HepG2 (cell line): ENCODE results near the gene UBQLN4. TPM values are rescaled to one million over a fixed set of nuclear protein-coding genes. Genes with fewer than 3 reads are reported as not detected.

Experiments used
- ESRRA ChIP-seq: sonication (generic); formaldehyde crosslinking; IDR thresholded peaks from 2 replicates; pipeline ENCODE4 v1.5.1; 2020; ENCODE audit warnings: mild to moderate bottlenecking, low read depth, missing genetic modification reagents
- FOXK2 ChIP-seq: fragments of 450-650 bp; IDR thresholded peaks from 2 replicates; pipeline ENCODE4 v1.6.1; 2016
- HDAC1 ChIP-seq: sonication (generic); formaldehyde crosslinking; IDR thresholded peaks from 2 replicates; pipeline ENCODE4 v1.5.1; 2020; ENCODE audit warnings: mild to moderate bottlenecking, missing genetic modification reagents
- NFIC ChIP-seq: IDR thresholded peaks from 2 replicates; pipeline ENCODE4 v1.6.1; 2012; ENCODE audit warnings: mild to moderate bottlenecking, low read length, inconsistent platforms
- SMAD9 ChIP-seq: sonication (generic); formaldehyde crosslinking; IDR thresholded peaks from 2 replicates; pipeline ENCODE4 v1.5.1; 2020; ENCODE audit warnings: mild to moderate bottlenecking, missing genetic modification reagents
- TBX2 ChIP-seq: sonication (generic); formaldehyde crosslinking; IDR thresholded peaks from 2 replicates; pipeline ENCODE4 v1.5.0; 2020; ENCODE audit warnings: missing genetic modification reagents, mild to moderate bottlenecking, borderline replicate concordance
- ZFP82 ChIP-seq: sonication (generic); formaldehyde crosslinking; IDR thresholded peaks from 2 replicates; pipeline ENCODE4 v1.5.1; 2020; ENCODE audit warnings: mild to moderate bottlenecking, missing genetic modification reagents, borderline replicate concordance
- ZNF160 ChIP-seq: sonication (generic); formaldehyde crosslinking; IDR thresholded peaks from 2 replicates; pipeline ENCODE4 v1.8.0; 2022; ENCODE audit warnings: mild to moderate bottlenecking, inconsistent platforms, missing genetic modification reagents
- ZNF17 ChIP-seq: sonication (generic); formaldehyde crosslinking; IDR thresholded peaks from 2 replicates; pipeline ENCODE4 v1.5.0; 2020; ENCODE audit warnings: mild to moderate bottlenecking, missing genetic modification reagents
- ZNF256 ChIP-seq: sonication (generic); formaldehyde crosslinking; conservative IDR thresholded peaks from 2 replicates; pipeline ENCODE4 v1.4.0; 2020; ENCODE audit warnings: missing genetic modification reagents
- ZNF317 ChIP-seq: sonication (generic); formaldehyde crosslinking; IDR thresholded peaks from 2 replicates; pipeline ENCODE4 v1.5.0; 2020; ENCODE audit warnings: mild to moderate bottlenecking, missing genetic modification reagents
- ZNF331 ChIP-seq: sonication (generic); formaldehyde crosslinking; IDR thresholded peaks from 2 replicates; pipeline ENCODE4 v1.4.0; 2020; ENCODE audit warnings: missing genetic modification reagents
- polyA plus RNA-seq, 8 experiments: library from polyadenylated mRNA; depleted of rRNA in 3 of 8; stranded (reverse) in 7 of 8; unstranded in 1 of 8; fragments of >200 nt; fragmentation: Illumina TruSeq in 4 of 8; extraction: Trizol in 4 of 8; gene quantifications; 2 replicates each; pipeline versions ENCODE4 v1.2.1 to v1.2.3, GENCODE V29; 2011 to 2016; ENCODE audit warnings: low read depth in 4 of 8, missing spikeins in 1 of 8, mixed read lengths in 1 of 8; ENCODE audit not compliant: insufficient read depth in 1 of 8
- total RNA-seq, 5 experiments: library from RNA; depleted of rRNA; stranded (reverse); fragments of >200 nt; fragmentation: Illumina TruSeq; extraction: Trizol; gene quantifications; 2 replicates each; pipeline ENCODE4 v1.2.3, GENCODE V29; 2016; ENCODE audit warnings: low read depth in 1 of 5
- TF ChIP-seq, protein P1 (sequence below): sonication (generic); formaldehyde crosslinking; IDR thresholded peaks from 2 replicates; pipeline ENCODE4 v1.4.0; 2020; ENCODE audit warnings: low read depth, mild to moderate bottlenecking, missing genetic modification reagents
- TF ChIP-seq, protein P2 (sequence below), 2 experiments: IDR thresholded peaks; 2 replicates each; pipeline ENCODE4 v1.6.1; 2011 to 2012; ENCODE audit warnings: low read length in 2 of 2, borderline replicate concordance in 1 of 2, low read depth in 1 of 2, mild to moderate bottlenecking in 1 of 2, moderate library complexity in 1 of 2
- TF ChIP-seq, protein P3 (sequence below): sonication (generic); formaldehyde crosslinking; IDR thresholded peaks from 2 replicates; pipeline ENCODE4 v1.4.0; 2020; ENCODE audit warnings: missing genetic modification reagents
- TF ChIP-seq, protein P4 (sequence below): sonication (generic); formaldehyde crosslinking; IDR thresholded peaks from 2 replicates; pipeline ENCODE4 v1.9.0; 2021; ENCODE audit warnings: mild to moderate bottlenecking, missing genetic modification reagents

Gene UBQLN4
- total and polyA plus RNA-seq, 2 of the 13 experiments (the other 11 are each of a cell fraction or from before 2014, with no cell fraction given) = 31.5 to 39.8 TPM

DNA sequence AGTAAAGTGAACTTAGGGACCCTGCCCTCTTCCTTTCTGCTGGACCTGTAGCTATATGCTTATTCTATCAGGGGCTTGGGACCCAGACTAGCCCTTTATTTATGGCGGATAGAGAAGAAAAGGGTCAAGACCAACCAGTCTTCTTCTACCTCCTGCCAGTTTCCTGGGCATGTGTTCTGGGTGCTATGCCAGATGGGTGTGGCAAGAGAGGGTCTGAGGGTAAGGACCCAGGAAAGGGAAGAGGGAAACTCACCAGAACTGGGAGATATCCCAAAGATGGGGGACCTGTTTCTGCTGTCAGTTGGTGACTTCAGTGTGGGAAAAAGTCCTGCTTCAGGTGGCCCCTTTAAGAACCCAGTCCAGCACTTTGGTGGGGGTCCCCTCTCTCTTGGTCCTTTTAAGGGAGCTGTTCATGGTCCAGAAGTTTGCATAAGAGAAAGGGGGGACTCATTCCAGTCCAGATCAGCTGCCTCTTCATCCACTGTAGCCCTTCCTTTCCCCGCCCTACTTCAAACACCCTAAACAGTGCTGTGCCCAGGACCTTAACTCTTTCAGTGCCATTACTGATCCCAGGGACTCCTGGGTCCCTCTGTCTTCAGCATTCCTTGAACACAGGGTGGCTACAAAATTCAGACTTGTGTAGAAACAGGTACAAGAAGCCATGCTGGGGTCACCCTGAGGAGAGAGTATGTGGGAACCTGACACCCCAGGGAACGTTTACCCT, 51.2 kb downstream of the UBQLN4 start (continued):
- TF ChIP-seq TBX2 (CRISPR knock-in tag) (no peak), ZFP82 (no peak), SMAD9 (CRISPR knock-in tag) (no peak), ZNF317 (CRISPR knock-in tag) (no peak), ZNF331 (CRISPR knock-in tag) (no peak), FOXK2 (no peak), ESRRA (CRISPR knock-in tag) (no peak), NFIC (no peak), ZNF160 (CRISPR knock-in tag) (no peak), ZNF256 (CRISPR knock-in tag) (no peak), HDAC1 (CRISPR knock-in tag) (0 out of 2 replicates have a peak, but pooled peaks have one; percentile 13), ZNF17 (no peak)
- TF ChIP-seq, protein P1, sequence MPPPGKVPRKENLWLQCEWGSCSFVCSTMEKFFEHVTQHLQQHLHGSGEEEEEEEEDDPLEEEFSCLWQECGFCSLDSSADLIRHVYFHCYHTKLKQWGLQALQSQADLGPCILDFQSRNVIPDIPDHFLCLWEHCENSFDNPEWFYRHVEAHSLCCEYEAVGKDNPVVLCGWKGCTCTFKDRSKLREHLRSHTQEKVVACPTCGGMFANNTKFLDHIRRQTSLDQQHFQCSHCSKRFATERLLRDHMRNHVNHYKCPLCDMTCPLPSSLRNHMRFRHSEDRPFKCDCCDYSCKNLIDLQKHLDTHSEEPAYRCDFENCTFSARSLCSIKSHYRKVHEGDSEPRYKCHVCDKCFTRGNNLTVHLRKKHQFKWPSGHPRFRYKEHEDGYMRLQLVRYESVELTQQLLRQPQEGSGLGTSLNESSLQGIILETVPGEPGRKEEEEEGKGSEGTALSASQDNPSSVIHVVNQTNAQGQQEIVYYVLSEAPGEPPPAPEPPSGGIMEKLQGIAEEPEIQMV (CRISPR knock-in tag) = no peak
- TF ChIP-seq, protein P2, sequence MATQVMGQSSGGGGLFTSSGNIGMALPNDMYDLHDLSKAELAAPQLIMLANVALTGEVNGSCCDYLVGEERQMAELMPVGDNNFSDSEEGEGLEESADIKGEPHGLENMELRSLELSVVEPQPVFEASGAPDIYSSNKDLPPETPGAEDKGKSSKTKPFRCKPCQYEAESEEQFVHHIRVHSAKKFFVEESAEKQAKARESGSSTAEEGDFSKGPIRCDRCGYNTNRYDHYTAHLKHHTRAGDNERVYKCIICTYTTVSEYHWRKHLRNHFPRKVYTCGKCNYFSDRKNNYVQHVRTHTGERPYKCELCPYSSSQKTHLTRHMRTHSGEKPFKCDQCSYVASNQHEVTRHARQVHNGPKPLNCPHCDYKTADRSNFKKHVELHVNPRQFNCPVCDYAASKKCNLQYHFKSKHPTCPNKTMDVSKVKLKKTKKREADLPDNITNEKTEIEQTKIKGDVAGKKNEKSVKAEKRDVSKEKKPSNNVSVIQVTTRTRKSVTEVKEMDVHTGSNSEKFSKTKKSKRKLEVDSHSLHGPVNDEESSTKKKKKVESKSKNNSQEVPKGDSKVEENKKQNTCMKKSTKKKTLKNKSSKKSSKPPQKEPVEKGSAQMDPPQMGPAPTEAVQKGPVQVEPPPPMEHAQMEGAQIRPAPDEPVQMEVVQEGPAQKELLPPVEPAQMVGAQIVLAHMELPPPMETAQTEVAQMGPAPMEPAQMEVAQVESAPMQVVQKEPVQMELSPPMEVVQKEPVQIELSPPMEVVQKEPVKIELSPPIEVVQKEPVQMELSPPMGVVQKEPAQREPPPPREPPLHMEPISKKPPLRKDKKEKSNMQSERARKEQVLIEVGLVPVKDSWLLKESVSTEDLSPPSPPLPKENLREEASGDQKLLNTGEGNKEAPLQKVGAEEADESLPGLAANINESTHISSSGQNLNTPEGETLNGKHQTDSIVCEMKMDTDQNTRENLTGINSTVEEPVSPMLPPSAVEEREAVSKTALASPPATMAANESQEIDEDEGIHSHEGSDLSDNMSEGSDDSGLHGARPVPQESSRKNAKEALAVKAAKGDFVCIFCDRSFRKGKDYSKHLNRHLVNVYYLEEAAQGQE (IDR thresholded peaks at IDR 0.05; ENCODE audit: borderline replicate concordance in 1 of 2, low read depth in 1 of 2, low read length in 2 of 2) = peak in 1 of 2 experiments; percentile 20; a peak in 1 of 4 replicates
- TF ChIP-seq, protein P3, sequence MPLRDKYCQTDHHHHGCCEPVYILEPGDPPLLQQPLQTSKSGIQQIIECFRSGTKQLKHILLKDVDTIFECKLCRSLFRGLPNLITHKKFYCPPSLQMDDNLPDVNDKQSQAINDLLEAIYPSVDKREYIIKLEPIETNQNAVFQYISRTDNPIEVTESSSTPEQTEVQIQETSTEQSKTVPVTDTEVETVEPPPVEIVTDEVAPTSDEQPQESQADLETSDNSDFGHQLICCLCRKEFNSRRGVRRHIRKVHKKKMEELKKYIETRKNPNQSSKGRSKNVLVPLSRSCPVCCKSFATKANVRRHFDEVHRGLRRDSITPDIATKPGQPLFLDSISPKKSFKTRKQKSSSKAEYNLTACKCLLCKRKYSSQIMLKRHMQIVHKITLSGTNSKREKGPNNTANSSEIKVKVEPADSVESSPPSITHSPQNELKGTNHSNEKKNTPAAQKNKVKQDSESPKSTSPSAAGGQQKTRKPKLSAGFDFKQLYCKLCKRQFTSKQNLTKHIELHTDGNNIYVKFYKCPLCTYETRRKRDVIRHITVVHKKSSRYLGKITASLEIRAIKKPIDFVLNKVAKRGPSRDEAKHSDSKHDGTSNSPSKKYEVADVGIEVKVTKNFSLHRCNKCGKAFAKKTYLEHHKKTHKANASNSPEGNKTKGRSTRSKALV (CRISPR knock-in tag) = no peak
- TF ChIP-seq, protein P4, sequence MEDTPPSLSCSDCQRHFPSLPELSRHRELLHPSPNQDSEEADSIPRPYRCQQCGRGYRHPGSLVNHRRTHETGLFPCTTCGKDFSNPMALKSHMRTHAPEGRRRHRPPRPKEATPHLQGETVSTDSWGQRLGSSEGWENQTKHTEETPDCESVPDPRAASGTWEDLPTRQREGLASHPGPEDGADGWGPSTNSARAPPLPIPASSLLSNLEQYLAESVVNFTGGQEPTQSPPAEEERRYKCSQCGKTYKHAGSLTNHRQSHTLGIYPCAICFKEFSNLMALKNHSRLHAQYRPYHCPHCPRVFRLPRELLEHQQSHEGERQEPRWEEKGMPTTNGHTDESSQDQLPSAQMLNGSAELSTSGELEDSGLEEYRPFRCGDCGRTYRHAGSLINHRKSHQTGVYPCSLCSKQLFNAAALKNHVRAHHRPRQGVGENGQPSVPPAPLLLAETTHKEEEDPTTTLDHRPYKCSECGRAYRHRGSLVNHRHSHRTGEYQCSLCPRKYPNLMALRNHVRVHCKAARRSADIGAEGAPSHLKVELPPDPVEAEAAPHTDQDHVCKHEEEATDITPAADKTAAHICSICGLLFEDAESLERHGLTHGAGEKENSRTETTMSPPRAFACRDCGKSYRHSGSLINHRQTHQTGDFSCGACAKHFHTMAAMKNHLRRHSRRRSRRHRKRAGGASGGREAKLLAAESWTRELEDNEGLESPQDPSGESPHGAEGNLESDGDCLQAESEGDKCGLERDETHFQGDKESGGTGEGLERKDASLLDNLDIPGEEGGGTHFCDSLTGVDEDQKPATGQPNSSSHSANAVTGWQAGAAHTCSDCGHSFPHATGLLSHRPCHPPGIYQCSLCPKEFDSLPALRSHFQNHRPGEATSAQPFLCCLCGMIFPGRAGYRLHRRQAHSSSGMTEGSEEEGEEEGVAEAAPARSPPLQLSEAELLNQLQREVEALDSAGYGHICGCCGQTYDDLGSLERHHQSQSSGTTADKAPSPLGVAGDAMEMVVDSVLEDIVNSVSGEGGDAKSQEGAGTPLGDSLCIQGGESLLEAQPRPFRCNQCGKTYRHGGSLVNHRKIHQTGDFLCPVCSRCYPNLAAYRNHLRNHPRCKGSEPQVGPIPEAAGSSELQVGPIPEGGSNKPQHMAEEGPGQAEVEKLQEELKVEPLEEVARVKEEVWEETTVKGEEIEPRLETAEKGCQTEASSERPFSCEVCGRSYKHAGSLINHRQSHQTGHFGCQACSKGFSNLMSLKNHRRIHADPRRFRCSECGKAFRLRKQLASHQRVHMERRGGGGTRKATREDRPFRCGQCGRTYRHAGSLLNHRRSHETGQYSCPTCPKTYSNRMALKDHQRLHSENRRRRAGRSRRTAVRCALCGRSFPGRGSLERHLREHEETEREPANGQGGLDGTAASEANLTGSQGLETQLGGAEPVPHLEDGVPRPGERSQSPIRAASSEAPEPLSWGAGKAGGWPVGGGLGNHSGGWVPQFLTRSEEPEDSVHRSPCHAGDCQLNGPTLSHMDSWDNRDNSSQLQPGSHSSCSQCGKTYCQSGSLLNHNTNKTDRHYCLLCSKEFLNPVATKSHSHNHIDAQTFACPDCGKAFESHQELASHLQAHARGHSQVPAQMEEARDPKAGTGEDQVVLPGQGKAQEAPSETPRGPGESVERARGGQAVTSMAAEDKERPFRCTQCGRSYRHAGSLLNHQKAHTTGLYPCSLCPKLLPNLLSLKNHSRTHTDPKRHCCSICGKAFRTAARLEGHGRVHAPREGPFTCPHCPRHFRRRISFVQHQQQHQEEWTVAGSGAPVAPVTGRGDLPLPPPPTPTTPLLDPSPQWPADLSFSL = no peak
